Heart left ventricle (tissue), 13 donors: Measurements from ENCODE around the gene KLHL7.

Source experiments
- POLR2A ChIP-seq, 2 donors: fragments of 450-650 bp; IDR thresholded peaks; one replicate each; pipeline ENCODE4 v1.6.1; 2017; ENCODE audit warnings: antibody characterized with exemption in 2 of 2, mild to moderate bottlenecking in 2 of 2, moderate library complexity in 2 of 2
- TF ChIP-seq, protein P1 (sequence below), 12 donors: fragments of 200-600 bp; sonication (generic) in 4 of 12; IDR thresholded peaks; one replicate each; pipeline versions ENCODE4 v1.5.0 to v1.8.0; 2018 to 2022; ENCODE audit warnings: antibody characterized with exemption in 12 of 12, mild to moderate bottlenecking in 5 of 12
- donor health status: ischemic (EF 13 %, LVEDD 7.1; RV severe dilation, severe dysfunction).
- donor health status: DM: no; HTN: yes; CAD: no.
- donor health status: DM: no; HTN: no; CAD: no.
- donor health status: ischemic (EF 25% LVEDD 6.9; RV normal size, moderate dysfunction).
- donor health status: ischemic (EF 25% LVEDD 5.7; RV mildly dilated, moderate dysfunction).
- donor health status: ischemic (EF 35%, LVEDD 5.7; RV mildly dilated, moderate dysfunction).
- donor health status: nonischemic (EF 11% LVEDD 7.7; RV severe dilation, severe dysfunction).
- donor health status: DM: yes; HTN: yes; CAD: no.
- donor health status: PGD.
- donor health status: ischemic (EF 29% LVEDD 5.4; RV normal size, mild dysfunction).
- donor health status: nonischemic (EF 23%, LVEDD 6.1; RV moderate dilation, normal function).

DNA sequence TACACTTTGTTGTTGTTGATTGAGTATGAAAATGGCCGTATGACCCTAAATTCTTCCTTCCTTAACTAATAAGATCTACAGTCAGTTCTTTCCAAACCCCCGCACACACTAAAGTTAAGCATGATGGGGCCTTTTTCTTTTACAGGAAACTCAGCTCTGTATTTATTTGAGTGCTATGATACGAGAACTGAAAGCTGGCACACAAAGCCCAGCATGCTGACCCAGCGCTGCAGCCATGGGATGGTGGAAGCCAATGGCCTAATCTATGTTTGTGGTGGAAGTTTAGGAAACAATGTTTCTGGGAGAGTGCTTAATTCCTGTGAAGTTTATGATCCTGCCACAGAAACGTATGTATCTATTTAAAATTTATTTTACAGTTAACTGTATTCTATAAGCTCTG, 62.1 kb downstream of the KLHL7 start:
- TF ChIP-seq, protein P1, sequence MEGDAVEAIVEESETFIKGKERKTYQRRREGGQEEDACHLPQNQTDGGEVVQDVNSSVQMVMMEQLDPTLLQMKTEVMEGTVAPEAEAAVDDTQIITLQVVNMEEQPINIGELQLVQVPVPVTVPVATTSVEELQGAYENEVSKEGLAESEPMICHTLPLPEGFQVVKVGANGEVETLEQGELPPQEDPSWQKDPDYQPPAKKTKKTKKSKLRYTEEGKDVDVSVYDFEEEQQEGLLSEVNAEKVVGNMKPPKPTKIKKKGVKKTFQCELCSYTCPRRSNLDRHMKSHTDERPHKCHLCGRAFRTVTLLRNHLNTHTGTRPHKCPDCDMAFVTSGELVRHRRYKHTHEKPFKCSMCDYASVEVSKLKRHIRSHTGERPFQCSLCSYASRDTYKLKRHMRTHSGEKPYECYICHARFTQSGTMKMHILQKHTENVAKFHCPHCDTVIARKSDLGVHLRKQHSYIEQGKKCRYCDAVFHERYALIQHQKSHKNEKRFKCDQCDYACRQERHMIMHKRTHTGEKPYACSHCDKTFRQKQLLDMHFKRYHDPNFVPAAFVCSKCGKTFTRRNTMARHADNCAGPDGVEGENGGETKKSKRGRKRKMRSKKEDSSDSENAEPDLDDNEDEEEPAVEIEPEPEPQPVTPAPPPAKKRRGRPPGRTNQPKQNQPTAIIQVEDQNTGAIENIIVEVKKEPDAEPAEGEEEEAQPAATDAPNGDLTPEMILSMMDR (IDR thresholded peaks at IDR 0.05) = no peak
- no peak for TF ChIP-seq POLR2A (IDR thresholded peaks at IDR 0.05)
